ENCODE data around the gene SLC37A3. TPM values are rescaled to one million over a fixed set of nuclear protein-coding genes. Genes with fewer than 3 reads are reported as not detected.

The SLC37A3 gene
- total RNA-seq, 6 donors from 2014 or later: 28.5 to 71.7 (median 39.0) TPM

- no peaks in the 10 kb centered on the region for H3K27me3 ChIP-seq
- H3K27ac ChIP-seq: no peak overlapping the region
- TF ChIP-seq POLR2AphosphoS5 (IDR thresholded peaks at IDR 0.05) (no peak), EP300 (IDR thresholded peaks at IDR 0.05) (no peak), POLR2A (IDR thresholded peaks at IDR 0.05) (no peak), CTCF (IDR thresholded peaks at IDR 0.05) (no peak)
- no peaks in the 10 kb centered on the region for H3K9me3 ChIP-seq
- DNase-seq (no peak), ATAC-seq (ENCODE audit: low FRiP score in 2 of 2) (no peak)
- H3K36me3 ChIP-seq: no peaks in the 10 kb centered on the region
- H3K4me1 ChIP-seq: no peaks in the 10 kb centered on the region
- 92 to 96% methylated on average over 3 of the region's 3 CpGs for WGBS, 2 donors
- no peak overlapping the region for H3K4me3 ChIP-seq
Observed at GRCh38 chr7:140415361-140415760, 17.0 kb upstream of the SLC37A3 start.

GRCh38 chr7:140404565-140405065, 6.3 kb upstream of the SLC37A3 start:
- H3K27ac ChIP-seq: peak overlapping the region in 1 of 4 donors; percentile 65
- no peak for ATAC-seq (ENCODE audit: low FRiP score in 2 of 2)
- no peaks in the 10 kb centered on the region for H3K36me3 ChIP-seq
- peak overlapping the region in 2 of 4 donors; percentile 37 to 45 for H3K4me3 ChIP-seq
- H3K27me3 ChIP-seq: no peaks in the 10 kb centered on the region
- 65 to 68% methylated on average over 3 of the region's 3 CpGs for WGBS, 2 donors
- no peaks in the 10 kb centered on the region for H3K9me3 ChIP-seq
- peaks cover 0 to 13% (median 3%) of the 10 kb centered on the region in 4 donors for H3K4me1 ChIP-seq
- TF ChIP-seq CTCF (IDR thresholded peaks at IDR 0.05) (no peak), POLR2AphosphoS5 (IDR thresholded peaks at IDR 0.05) (no peak), EP300 (IDR thresholded peaks at IDR 0.05) (no peak), POLR2A (IDR thresholded peaks at IDR 0.05) (no peak)
- no peak for DNase-seq

- TF ChIP-seq POLR2A (IDR thresholded peaks at IDR 0.05): no peak
- TF ChIP-seq POLR2AphosphoS5 (IDR thresholded peaks at IDR 0.05): no peak
- no peak for TF ChIP-seq EP300 (IDR thresholded peaks at IDR 0.05)
- ATAC-seq (ENCODE audit: low FRiP score in 2 of 2): peak; percentile 70 to 83
- Histone ChIP-seq H3K27me3 (no peaks in the 10 kb centered on the region), H3K4me3 (peak within 1 kb of the TSS in 3 of 4 donors; percentile 37 to 48 (median 45)), H3K9me3 (no peaks in the 10 kb centered on the region), H3K4me1 (peaks cover 0 to 13% (median 3%) of the 10 kb centered on the region in 4 donors), H3K27ac (peak within 1 kb of the TSS in 3 of 4 donors; percentile 28 to 65 (median 53)), H3K36me3 (no peaks in the 10 kb centered on the region)
- peak; percentile 73 to 78 for DNase-seq
- WGBS, 2 donors: 7 to 15% methylated on average over 22 of the region's 22 CpGs
Observed at GRCh38 chr7:140403878-140404564, 5.7 kb upstream of the SLC37A3 start, which contains the start of gene RAB19. TSS of gene RAB19 (plus strand) at chr7:140404058. CDS start at chr7:140407647, 3,589 bp downstream.

DNA sequence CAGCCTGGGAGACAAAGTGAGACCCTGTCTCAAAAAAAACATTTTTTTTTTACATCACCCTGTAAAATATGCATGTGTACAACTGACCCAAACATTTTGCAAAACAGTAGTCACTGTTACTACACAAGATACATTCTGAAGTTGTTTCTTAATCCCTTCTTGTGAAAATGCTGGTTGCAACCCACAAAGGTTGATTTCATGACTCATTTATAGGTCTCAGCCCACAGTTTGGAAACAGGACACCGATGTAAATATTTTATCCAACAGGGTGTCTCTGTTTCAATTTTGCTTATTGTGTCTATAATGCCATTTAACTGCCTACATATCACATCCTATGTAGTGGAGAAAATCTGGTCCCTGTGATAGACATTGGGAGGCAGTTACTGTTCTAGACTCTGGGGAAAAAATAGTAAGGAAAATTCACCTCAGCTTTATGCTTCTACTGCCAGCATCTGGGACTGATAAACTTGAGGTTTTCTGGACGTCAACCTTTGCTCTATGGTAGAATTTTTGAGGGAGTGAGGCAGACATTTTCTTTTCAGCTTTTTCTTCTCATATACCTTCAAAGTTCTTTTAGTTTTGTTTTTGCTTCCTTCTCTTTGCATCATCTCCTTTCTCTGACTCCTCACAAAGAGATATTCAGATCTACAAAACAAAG, 4.0 kb upstream of the SLC37A3 start:
- no peak overlapping the region for H3K4me3 ChIP-seq
- 73 to 78% methylated on average over 2 of the region's 2 CpGs for WGBS, 2 donors
- no peak for ATAC-seq (ENCODE audit: low FRiP score in 2 of 2)
- H3K4me1 ChIP-seq: peaks cover 0 to 16% (median 4%) of the 10 kb centered on the region in 4 donors
- no peak for TF ChIP-seq POLR2A (IDR thresholded peaks at IDR 0.05)
- no peak for TF ChIP-seq CTCF (IDR thresholded peaks at IDR 0.05)
- TF ChIP-seq POLR2AphosphoS5 (IDR thresholded peaks at IDR 0.05): no peak
- no peak for TF ChIP-seq EP300 (IDR thresholded peaks at IDR 0.05)
- no peak for DNase-seq
- H3K27me3 ChIP-seq: no peaks in the 10 kb centered on the region
- no peaks in the 10 kb centered on the region for H3K36me3 ChIP-seq
- peak overlapping the region in 1 of 4 donors; percentile 65 for H3K27ac ChIP-seq
- no peaks in the 10 kb centered on the region for H3K9me3 ChIP-seq

DNA sequence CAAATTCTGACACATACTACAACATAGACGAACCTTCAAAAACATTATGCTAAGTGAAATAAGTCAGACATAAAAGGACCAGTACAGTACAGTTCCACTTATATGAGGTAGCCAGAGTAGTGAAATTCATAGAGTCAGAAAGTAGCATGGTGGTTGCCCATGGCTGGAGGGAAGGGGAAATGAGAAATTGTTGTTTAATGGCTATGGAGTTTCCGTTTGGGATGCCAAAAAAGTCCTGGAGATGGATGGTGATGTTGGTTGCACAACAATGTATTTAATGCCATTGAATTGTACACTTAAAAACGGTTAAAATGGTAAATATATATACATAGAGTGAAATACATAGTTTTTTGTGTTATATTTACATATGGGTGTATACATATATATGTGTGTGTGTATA, 2.1 kb upstream of the SLC37A3 start:
- 79 to 81% methylated on average over 3 of the region's 3 CpGs for WGBS, 2 donors
- Histone ChIP-seq H3K4me1 (peaks cover 7 to 30% (median 14%) of the 10 kb centered on the region in 4 donors), H3K27me3 (no peaks in the 10 kb centered on the region), H3K4me3 (no peak overlapping the region), H3K27ac (no peak overlapping the region), H3K9me3 (no peaks in the 10 kb centered on the region), H3K36me3 (no peaks in the 10 kb centered on the region)
- TF ChIP-seq POLR2A (IDR thresholded peaks at IDR 0.05) (no peak), POLR2AphosphoS5 (IDR thresholded peaks at IDR 0.05) (no peak), EP300 (IDR thresholded peaks at IDR 0.05) (no peak), CTCF (IDR thresholded peaks at IDR 0.05) (no peak)
- ATAC-seq (ENCODE audit: low FRiP score in 2 of 2) (no peak), DNase-seq (no peak)

Measured in upper lobe of left lung (tissue), 6 donors.